NK-92 (cell line): ENCODE measurements around the gene TIMM10B.
"Not testable (repeated sequence)": the region's sequence is repeated elsewhere in the genome, so short reads cannot be mapped to it uniquely, and the experiment has no call there.

Source experiments
- DNase-seq: peaks from one replicate; lab custom pipeline; 2025; ENCODE audit not compliant: unreplicated experiment; lab: John Stamatoyannopoulos, UW

Gene TIMM10B

GRCh38 chr11:6504166-6504565 is 22.9 kb downstream of the TIMM10B start:
- no peak for DNase-seq

DNA sequence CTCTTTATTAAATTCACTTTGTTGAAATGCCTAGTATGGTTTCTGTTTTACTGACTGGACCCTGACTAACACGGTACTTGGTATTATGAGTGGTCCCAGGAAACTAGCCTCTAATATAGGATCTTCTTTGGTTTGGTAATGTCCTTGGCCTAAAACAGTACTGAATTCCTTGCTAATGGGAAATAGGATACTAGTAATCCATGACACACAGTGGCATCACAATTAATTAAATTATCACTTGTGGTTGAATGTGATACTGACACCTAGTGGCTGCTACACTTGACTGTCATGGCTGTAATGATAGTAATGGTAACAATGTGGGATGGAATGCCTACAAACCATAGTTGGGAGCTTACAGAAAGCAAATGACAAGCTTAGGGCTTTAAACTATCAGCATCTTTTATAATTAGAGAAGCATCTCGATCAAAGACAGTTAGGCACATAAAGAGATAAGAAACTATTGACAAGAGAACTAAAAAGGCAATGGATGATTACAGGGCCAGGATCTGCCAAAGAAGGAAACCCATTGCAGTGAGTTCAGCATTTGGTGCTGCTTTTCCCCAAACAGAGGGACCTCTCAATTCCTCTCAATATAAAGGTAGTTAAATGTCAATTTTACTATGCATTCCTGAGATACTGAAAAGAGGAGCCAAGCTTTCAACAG is 24.4 kb downstream of the TIMM10B start:
- no peak for DNase-seq

GRCh38 chr11:6516865-6517264 is 35.6 kb downstream of the TIMM10B start:
- DNase-seq = no peak

GRCh38 chr11:6520265-6520664 is 39.0 kb downstream of the TIMM10B start:
- no peak for DNase-seq

- DNase-seq = not testable (repeated sequence)
Measured at GRCh38 chr11:6521946-6522345, 40.6 kb downstream of the TIMM10B start.

- DNase-seq = no peak
Measured at GRCh38 chr11:6523253-6523652, 42.0 kb downstream of the TIMM10B start.

DNA sequence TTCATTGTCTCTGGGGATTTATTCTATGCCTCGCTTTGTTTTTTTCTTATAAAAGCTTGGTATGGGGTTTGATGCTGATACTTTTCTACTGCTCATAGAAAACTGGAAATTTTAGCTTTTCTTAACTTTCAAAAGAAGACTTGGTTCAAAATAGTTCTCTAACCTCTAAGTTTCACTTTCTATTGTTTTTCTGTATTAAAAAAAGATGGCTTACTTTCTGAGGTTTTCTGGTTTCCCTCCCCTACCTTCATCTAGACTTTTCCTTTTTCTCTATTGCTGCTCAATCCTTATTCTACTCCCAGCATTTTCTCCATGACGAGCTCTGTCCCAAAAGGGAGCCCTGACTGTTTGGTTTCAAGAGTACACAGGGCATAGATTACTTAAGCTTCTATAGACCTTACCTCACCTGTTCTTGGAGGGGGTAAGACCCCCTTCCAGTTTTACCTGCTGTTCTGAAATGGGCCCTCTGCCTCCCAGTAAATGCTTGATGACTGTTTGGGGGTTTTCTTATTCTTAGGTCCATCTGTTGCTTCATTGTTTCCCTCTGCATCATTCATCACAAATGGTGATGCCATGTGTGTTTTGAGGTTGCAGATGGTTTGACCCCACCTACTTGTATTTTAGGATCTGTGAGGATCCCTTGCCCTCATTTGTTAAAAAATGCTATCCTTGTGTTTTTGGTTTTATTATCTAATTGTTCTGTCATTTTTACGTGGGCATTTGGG is 45.3 kb downstream of the TIMM10B start:
- DNase-seq = no peak

DNA sequence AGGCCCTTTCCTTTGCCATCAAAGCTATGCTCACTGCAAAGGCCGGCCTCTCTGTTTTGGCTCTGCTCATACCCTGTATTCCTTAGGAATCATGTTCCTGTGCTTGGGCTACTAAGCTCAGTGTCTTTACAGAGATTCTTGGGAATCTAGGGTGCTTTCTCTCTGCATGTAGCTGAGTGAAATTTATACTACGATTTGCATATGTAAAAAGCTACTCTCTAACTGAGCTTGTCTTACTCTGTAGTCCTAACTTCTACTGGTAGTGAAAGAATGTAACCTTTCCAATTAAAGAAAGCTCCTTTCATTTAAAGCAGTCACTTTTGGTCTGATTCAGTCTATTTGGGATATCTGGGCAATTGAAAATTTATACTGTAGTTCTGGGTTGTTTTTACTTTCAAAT is 48.0 kb downstream of the TIMM10B start:
- no peak for DNase-seq

- no peak for DNase-seq
Measured at GRCh38 chr11:6530848-6531247, 49.5 kb downstream of the TIMM10B start.

DNA sequence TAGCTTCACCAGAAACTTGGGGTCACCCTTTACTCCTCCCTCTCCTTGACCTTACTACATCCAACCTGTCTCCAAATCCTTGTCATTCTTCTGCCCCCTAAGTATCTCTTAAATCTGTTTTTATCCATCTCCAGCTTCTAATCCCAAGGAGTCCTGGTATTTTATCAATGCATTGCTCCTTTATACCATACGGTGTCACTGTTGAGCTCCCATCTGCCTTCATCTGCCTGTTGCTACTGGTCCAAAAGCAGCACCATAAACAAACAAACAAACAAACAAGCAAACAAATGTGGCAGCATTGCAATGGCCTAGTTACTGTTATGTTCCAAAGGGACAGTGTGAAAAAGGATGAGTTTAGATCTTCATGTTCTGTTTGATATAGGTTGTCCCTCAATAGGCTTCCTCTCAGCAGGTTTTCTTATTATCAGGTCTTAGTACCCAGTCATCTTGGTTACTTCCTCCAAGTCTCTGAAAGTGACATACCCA is 50.0 kb downstream of the TIMM10B start:
- no peak for DNase-seq
